ENCODE data around the gene SERPINA6. TPM values are rescaled to one million over a fixed set of nuclear protein-coding genes. Genes with fewer than 3 reads are reported as not detected.
"Not testable (repeated sequence)": the region's sequence is repeated elsewhere in the genome, so short reads cannot be mapped to it uniquely, and the experiment has no call there.

Gene SERPINA6
- total RNA-seq, 2 experiments from 2014 or later = not detected

GRCh38 chr14:94291159-94291905 is 31.8 kb downstream of the SERPINA6 start:
- ATAC-seq (no peak), DNase-seq (no peak)
- peaks cover 12% of the 10 kb centered on the region for H3K4me1 Mint-ChIP-seq
- H3K4me3 Mint-ChIP-seq = no peak overlapping the region
- ChIA-PET POLR2A (interaction anchor here (0.6 kb wide), 1 partner anchor 88 kb away, joined by 3 read pairs; no protein-coding TSS in a partner anchor), CTCF (no interaction called here)
- peaks cover 11% of the 10 kb centered on the region for H3K36me3 Mint-ChIP-seq (ENCODE audit: low read depth)
- peaks cover 3% of the 10 kb centered on the region for H3K9me3 Mint-ChIP-seq (ENCODE audit: low read depth)
- intact Hi-C loops (cut with DNase I, micrococcal nuclease) = no loop called here
- no peak overlapping the region for H3K27ac Mint-ChIP-seq
- H3K27me3 Mint-ChIP-seq = no peaks in the 10 kb centered on the region

- intact Hi-C loops (cut with DNase I, micrococcal nuclease) = no loop called here
- no peaks in the 10 kb centered on the region for H3K27me3 Mint-ChIP-seq
- ChIA-PET CTCF (no interaction called here), POLR2A (no interaction called here)
- H3K4me1 Mint-ChIP-seq = peaks cover 13% of the 10 kb centered on the region
- H3K4me3 Mint-ChIP-seq = no peak overlapping the region
- no peak for ATAC-seq
- H3K36me3 Mint-ChIP-seq (ENCODE audit: low read depth) = peaks cover 13% of the 10 kb centered on the region
- H3K27ac Mint-ChIP-seq = no peak overlapping the region
- DNase-seq = no peak
- peaks cover 3% of the 10 kb centered on the region for H3K9me3 Mint-ChIP-seq (ENCODE audit: low read depth)
These were observed 32.9 kb downstream of the SERPINA6 start for GRCh38 chr14:94290197-94290596.

GRCh38 chr14:94288610-94289465 is 34.3 kb downstream of the SERPINA6 start:
- Mint-ChIP-seq H3K9me3 (ENCODE audit: low read depth) (peaks cover 3% of the 10 kb centered on the region), H3K27me3 (no peaks in the 10 kb centered on the region), H3K36me3 (ENCODE audit: low read depth) (peaks cover 13% of the 10 kb centered on the region), H3K4me1 (peaks cover 16% of the 10 kb centered on the region), H3K4me3 (no peak overlapping the region), H3K27ac (no peak overlapping the region)
- no peak for DNase-seq
- ChIA-PET CTCF (no interaction called here), POLR2A (no interaction called here)
- ATAC-seq = peak; percentile 17
- intact Hi-C loops (cut with DNase I, micrococcal nuclease) = no loop called here

- ChIA-PET CTCF (interaction anchor here (0.8 kb wide), 1 partner anchor 50 kb away, joined by 6 read pairs; no protein-coding TSS in a partner anchor), POLR2A (no interaction called here)
- peaks cover 22% of the 10 kb centered on the region for H3K4me1 Mint-ChIP-seq
- H3K9me3 Mint-ChIP-seq (ENCODE audit: low read depth) = peaks cover 3% of the 10 kb centered on the region
- DNase-seq (no peak), ATAC-seq (peak; percentile 60)
- no peaks in the 10 kb centered on the region for H3K27me3 Mint-ChIP-seq
- no peak overlapping the region for H3K4me3 Mint-ChIP-seq
- peak overlapping the region; percentile 10 for H3K27ac Mint-ChIP-seq
- intact Hi-C loops (cut with DNase I, micrococcal nuclease) = no loop called here
- peaks cover 19% of the 10 kb centered on the region for H3K36me3 Mint-ChIP-seq (ENCODE audit: low read depth)
These were observed 38.0 kb downstream of the SERPINA6 start for GRCh38 chr14:94285158-94285557.

GRCh38 chr14:94284221-94284620 is 38.9 kb downstream of the SERPINA6 start:
- ChIA-PET CTCF (no interaction called here), POLR2A (no interaction called here)
- Mint-ChIP-seq H3K27me3 (no peaks in the 10 kb centered on the region), H3K9me3 (ENCODE audit: low read depth) (peaks cover 3% of the 10 kb centered on the region), H3K27ac (no peak overlapping the region), H3K4me1 (peaks cover 22% of the 10 kb centered on the region), H3K4me3 (no peak overlapping the region), H3K36me3 (ENCODE audit: low read depth) (peaks cover 19% of the 10 kb centered on the region)
- intact Hi-C loops (cut with DNase I, micrococcal nuclease) = no loop called here
- no peak for DNase-seq
- ATAC-seq = no peak

GRCh38 chr14:94282991-94283723 is 40.0 kb downstream of the SERPINA6 start:
- ChIA-PET POLR2A (no interaction called here), CTCF (interaction anchor here (1.0 kb wide), 1 partner anchor 203 kb away, joined by 3 read pairs; no protein-coding TSS in a partner anchor)

GRCh38 chr14:94278731-94279130 is 44.4 kb downstream of the SERPINA6 start:
- Mint-ChIP-seq H3K4me1 (peaks cover 5% of the 10 kb centered on the region), H3K27me3 (no peaks in the 10 kb centered on the region), H3K36me3 (ENCODE audit: low read depth) (peaks cover 6% of the 10 kb centered on the region), H3K27ac (no peak overlapping the region), H3K9me3 (ENCODE audit: low read depth) (no peaks in the 10 kb centered on the region), H3K4me3 (no peak overlapping the region)
- ATAC-seq (no peak), DNase-seq (no peak)
- intact Hi-C loops (cut with DNase I, micrococcal nuclease) = no loop called here
- ChIA-PET POLR2A (no interaction called here), CTCF (interaction anchor here (0.8 to 1.1 kb wide), 2 partner anchors 27 to 141 kb away, joined by 3 to 6 read pairs; no protein-coding TSS in a partner anchor)

More at GRCh38 chr14:94282991-94283723, 40.0 kb downstream of the SERPINA6 start:
- Mint-ChIP-seq H3K27ac (no peak overlapping the region), H3K9me3 (ENCODE audit: low read depth) (peaks cover 3% of the 10 kb centered on the region), H3K36me3 (ENCODE audit: low read depth) (peaks cover 19% of the 10 kb centered on the region), H3K4me3 (no peak overlapping the region), H3K27me3 (no peaks in the 10 kb centered on the region), H3K4me1 (peaks cover 22% of the 10 kb centered on the region)
- no peak for DNase-seq
- ATAC-seq = no peak
- intact Hi-C loops (cut with DNase I, micrococcal nuclease) = no loop called here

GRCh38 chr14:94276898-94277561 is 46.1 kb downstream of the SERPINA6 start:
- ATAC-seq; DNase-seq; POLR2A ChIA-PET; H3K36me3 Mint-ChIP-seq (ENCODE audit: low read depth); H3K27ac Mint-ChIP-seq; H3K4me1 Mint-ChIP-seq; intact Hi-C loops (cut with DNase I, micrococcal nuclease); H3K27me3 Mint-ChIP-seq; H3K9me3 Mint-ChIP-seq (ENCODE audit: low read depth); H3K4me3 Mint-ChIP-seq: not testable (repeated sequence)
- CTCF ChIA-PET = interaction anchor here (1.0 kb wide), 1 partner anchor 209 kb away, joined by 3 read pairs; no protein-coding TSS in a partner anchor

- Mint-ChIP-seq H3K4me1 (no peaks in the 10 kb centered on the region), H3K9me3 (ENCODE audit: low read depth) (no peaks in the 10 kb centered on the region), H3K4me3 (no peak overlapping the region), H3K27ac (no peak overlapping the region), H3K27me3 (peaks cover 10% of the 10 kb centered on the region), H3K36me3 (ENCODE audit: low read depth) (peaks cover 24% of the 10 kb centered on the region)
- intact Hi-C loops (cut with DNase I, micrococcal nuclease) = no loop called here
- CTCF ChIA-PET = interaction anchor here (0.6 kb wide), 1 partner anchor 168 kb away, joined by 3 read pairs; no protein-coding TSS in a partner anchor
- ATAC-seq (no peak), DNase-seq (no peak)
- POLR2A ChIA-PET = no interaction called here
These were observed 54.0 kb downstream of the SERPINA6 start for GRCh38 chr14:94269156-94269555.

- H3K9me3 Mint-ChIP-seq (ENCODE audit: low read depth); DNase-seq; H3K4me3 Mint-ChIP-seq; H3K27ac Mint-ChIP-seq; H3K4me1 Mint-ChIP-seq; intact Hi-C loops (cut with DNase I, micrococcal nuclease); POLR2A ChIA-PET; ATAC-seq: not testable (repeated sequence)
- CTCF ChIA-PET = interaction anchor here (1.0 kb wide), 1 partner anchor 132 kb away, joined by 3 read pairs; no protein-coding TSS in a partner anchor
- Mint-ChIP-seq H3K27me3 (peaks cover 10% of the 10 kb centered on the region), H3K36me3 (ENCODE audit: low read depth) (peaks cover 26% of the 10 kb centered on the region)
These were observed 54.6 kb downstream of the SERPINA6 start for GRCh38 chr14:94268582-94268981.

GRCh38 chr14:94267352-94267751 is 55.8 kb downstream of the SERPINA6 start:
- ChIA-PET POLR2A (no interaction called here), CTCF (interaction anchor here (1.0 kb wide), 1 partner anchor 131 kb away, joined by 3 read pairs; no protein-coding TSS in a partner anchor)
- no peak overlapping the region for H3K27ac Mint-ChIP-seq
- H3K27me3 Mint-ChIP-seq = peaks cover 7% of the 10 kb centered on the region
- no peak for DNase-seq
- ATAC-seq = no peak
- intact Hi-C loops (cut with DNase I, micrococcal nuclease) = no loop called here
- peaks cover 7% of the 10 kb centered on the region for H3K9me3 Mint-ChIP-seq (ENCODE audit: low read depth)
- no peak overlapping the region for H3K4me3 Mint-ChIP-seq
- peaks cover 37% of the 10 kb centered on the region for H3K36me3 Mint-ChIP-seq (ENCODE audit: low read depth)
- no peaks in the 10 kb centered on the region for H3K4me1 Mint-ChIP-seq

Data from activated CD4-positive, alpha-beta T cell treated with anti-CD3 and anti-CD28 coated beads for 36 hours (primary cell).